GM12872 (cell line): ENCODE data around the gene PRRC2B.

ENCODE experiments used
- CTCF ChIP-seq: IDR thresholded peaks from 3 replicates; pipeline ENCODE4 v1.5.1; 2011; ENCODE audit warnings: low read depth, mild to moderate bottlenecking, low read length, moderate library complexity; ENCODE audit not compliant: insufficient read depth

Gene PRRC2B

GRCh38 chr9:131447600-131447999 is 53.7 kb downstream of the PRRC2B start:
- TF ChIP-seq CTCF = no peak

GRCh38 chr9:131448818-131449217 is 54.9 kb downstream of the PRRC2B start:
- TF ChIP-seq CTCF = no peak

GRCh38 chr9:131449276-131449675 is 55.4 kb downstream of the PRRC2B start:
- TF ChIP-seq CTCF = no peak

GRCh38 chr9:131454028-131454427 is 60.1 kb downstream of the PRRC2B start:
- TF ChIP-seq CTCF = no peak

GRCh38 chr9:131457746-131458145 is 63.9 kb downstream of the PRRC2B start:
- TF ChIP-seq CTCF = no peak

- TF ChIP-seq CTCF = no peak
These were observed 65.2 kb downstream of the PRRC2B start for GRCh38 chr9:131459056-131459455.

- no peak for TF ChIP-seq CTCF
These were observed 67.3 kb downstream of the PRRC2B start for GRCh38 chr9:131461166-131461565.
